NCI-H1048 (cell line): ENCODE measurements around the gene CEP350.
"Not testable (repeated sequence)": the region's sequence is repeated elsewhere in the genome, so short reads cannot be mapped to it uniquely, and the experiment has no call there.

Source experiments
- DNase-seq: peaks from one replicate; lab custom pipeline; 2025; lab: John Stamatoyannopoulos, UW

The CEP350 gene

DNA sequence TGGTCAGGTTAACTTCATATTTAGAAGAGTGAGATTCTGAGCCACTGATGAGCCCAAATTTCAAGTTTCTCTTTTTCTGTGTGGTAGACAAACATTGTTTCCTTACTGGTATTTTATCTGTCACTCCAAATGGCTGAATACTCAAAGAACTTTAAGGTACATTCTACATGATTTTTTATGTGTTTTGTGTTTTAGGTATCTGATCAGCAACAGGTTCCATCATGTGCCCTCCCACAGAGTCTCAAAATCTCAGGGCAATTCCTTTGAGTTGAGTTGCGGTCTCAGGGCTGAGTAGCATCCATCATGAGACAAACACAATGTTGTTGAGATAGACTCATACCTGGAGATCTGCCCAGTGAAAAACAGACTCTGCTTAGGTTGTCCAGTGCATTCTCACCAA, 14.7 kb upstream of the CEP350 start:
- DNase-seq, result no peak

DNA sequence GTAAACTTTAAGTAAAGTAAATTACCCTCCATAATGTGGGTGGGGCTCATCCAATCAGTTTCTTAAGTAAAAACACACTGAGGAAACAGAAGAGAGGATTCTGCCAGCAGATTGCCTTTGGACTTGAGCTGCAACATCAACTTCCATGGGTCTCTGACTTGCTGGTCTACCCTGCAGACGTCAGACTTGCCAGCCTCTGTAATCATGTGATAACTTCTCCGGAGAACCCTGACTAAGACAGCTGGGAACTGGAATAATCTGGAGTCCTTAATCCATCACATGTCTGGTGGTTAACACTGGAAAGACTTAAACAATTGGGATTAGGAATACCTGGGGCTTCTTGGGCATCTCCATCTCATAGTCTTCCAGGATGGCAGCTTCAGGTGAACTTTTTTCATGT, 13.2 kb upstream of the CEP350 start:
- no peak for DNase-seq

DNA sequence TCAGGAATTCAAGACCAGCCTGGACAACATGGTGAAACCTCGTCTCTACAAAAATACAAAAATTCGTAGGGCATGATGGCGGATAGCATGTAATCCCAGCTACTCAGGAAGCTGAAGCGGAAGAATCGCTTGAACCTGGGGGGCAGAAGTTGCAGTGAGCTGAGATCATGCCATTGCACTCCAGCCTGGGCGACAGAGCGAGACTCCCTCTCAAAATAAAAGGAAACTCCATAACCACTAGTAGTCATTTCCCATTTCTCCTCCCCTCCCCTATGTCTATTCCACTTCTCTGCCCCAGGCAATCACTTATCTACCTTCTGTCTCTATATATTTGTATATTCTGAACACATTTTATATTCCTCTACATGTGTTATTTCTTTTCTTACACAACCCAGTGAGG, 4.0 kb upstream of the CEP350 start:
- DNase-seq, result no peak

DNA sequence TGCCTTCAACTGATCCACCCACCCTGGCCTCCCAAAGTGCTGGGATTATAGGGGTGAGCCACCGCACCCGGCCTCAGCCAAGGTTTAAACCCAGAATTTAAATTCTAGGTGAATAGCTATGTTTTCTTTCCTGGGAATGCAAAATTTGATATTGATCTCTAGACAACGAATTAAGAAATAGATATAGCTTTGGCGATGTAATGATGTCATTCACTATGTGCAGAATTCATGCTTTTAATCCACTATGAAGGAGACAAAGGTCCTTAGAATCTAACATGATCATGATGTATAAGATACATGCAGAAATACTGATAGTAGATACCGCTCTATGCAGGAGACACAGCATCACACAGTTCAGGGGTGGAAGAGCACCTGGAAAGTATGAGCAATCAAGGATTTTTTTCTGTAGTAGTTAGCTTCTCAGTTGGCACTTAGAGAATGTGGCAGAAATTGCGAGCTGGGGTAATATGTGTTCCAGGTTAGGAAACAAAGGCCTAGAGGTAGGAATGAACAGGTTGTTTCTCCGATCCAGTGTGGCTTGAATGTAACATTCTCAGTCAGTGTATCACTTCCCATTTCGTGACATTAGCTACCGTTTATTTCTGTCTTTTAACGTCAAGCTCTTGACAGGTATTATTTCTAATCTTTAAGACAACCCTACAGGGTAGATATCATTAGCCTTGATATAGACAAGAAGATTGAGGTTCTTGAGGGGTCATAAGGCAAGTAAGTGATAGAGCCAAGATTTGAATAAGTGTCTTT, 3.0 kb upstream of the CEP350 start:
- DNase-seq, result no peak

DNA sequence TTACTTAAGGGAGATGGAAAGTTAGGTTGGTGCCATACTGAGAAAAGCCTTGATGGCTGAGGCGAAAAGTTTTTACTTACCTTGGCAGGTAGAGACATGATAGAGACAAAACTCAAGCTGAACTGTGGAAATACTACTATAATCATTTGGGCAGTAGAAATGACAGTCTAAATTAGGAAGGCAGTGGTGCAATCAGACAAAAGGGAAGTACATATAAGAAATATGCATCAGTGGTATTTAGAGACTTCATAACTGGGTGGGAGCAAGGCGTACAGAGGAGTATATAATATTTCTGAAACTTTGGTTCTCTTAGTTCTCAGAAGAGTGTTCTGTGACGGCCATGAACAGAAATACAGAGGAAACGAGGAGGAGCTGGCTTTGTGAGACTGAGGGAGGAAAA, 2.4 kb upstream of the CEP350 start:
- DNase-seq, result no peak

DNA sequence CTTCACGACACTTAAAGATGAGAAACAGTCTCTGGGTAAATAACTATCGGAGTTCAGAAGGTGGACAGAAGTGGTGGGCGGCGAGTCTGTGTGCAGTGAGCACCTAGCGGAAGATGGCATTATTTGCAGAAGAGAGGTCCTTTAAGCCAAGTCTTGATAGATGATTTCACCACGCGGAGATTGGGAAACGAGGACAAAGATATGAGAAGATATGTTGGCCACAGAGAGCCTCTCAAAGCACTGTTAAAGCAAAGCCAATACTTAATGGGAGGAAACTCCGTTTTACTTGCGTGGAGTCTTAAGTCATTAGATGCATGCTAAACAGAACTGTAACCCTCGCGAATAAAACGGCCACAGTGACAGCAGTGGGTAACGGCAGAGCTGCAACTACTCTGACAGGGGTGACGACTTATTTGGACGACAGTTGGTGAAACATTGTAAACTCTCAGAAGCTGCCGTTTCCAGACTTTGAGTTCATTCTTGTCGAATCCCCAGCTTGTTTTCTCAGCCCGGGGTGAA, 577 bp upstream of the CEP350 start:
- no peak for DNase-seq

DNA sequence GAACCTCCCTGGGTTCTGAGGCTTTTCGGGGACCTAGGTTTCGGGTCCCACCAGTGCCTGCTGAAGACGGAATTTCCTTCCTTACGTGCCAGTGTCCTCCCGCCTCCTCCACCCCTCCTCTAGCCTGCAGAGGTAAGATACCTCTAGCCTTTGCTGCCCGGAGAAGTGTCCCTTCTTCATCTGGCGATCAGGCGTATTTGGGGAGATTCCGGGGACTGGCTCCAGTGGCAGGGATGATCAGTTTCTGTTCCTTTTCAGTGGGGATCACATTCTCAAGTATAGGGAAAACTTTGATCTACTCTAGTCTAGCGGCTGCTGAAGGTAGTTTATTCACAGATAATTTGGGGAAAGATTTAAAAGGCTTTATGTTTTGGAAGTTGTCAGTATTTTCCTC, 674 bp downstream of the CEP350 start:
- no peak for DNase-seq

DNA sequence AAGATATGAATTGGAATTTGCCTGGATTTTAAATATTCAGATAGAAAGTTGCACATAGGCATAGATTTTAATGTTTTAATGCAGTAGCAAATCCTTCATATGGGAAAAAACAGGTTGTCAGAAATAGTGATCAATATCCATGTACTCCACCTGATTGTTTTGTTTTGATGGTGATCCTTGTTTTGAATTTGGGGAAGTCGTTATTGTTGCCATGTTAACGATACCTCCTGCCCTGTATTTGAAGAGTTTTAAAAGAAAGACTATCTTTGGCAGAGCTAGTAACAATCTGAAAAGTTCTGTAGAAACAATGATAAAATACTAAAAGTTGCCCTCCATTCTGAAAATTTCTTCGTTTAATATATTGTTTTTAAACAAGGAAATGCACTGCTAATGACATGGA, 1.1 kb downstream of the CEP350 start:
- DNase-seq, result no peak

DNA sequence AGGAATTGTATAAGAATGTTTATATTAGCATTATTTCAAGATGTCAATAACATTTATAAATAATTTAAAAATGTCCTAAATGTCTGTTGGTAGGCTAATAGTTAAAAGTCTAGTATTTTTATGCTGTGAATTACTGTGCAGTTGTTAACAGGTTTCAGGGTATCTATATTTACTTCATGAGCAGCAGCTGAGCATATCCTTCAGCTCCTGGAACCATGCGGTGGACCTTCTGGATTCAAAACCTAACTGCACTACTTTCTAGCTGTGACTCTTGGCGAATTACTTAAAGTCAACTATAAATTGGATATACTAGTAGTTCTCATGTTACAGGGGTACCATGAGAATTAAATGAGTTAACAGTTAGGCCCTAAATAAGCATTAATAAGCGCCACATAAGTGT, 3.7 kb downstream of the CEP350 start:
- DNase-seq, result no peak

DNA sequence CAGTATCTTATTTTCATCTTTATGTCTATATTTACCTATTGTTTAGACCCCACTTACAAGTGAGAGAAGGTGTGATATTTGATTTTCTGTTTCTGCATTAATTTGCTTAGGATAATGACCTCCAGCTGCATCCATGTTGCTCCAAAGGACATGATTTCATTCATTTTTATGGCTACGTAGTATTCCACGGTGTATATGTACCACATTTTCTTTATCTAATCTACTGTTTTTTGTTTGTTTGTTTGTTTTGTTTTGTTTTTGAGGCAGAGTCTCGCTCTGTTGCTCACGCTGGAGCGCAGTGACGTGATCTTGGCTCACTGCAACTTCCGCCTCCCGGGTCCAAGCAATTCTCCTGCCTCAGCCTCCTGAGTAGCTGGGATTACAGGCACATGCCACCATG, 7.6 kb downstream of the CEP350 start:
- not testable (repeated sequence) for DNase-seq

DNA sequence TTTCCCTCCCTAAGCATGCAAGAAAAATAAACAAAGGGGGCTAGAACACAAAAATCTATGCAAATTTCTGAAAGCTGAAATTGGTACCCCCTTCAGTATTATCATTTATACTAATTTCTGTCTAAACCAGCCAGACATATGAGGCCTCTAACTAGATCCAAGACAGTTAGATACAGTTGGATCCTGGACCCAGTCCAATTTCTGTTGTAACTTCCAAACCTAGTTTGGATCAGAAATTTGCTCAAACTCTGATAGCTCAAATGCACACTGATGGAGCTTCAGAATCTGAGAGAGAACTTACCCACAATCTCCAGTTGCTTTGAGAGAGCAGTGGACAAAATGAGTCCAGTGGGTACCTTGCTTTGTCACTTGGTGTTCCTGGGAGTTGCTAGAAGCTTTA, 11.9 kb downstream of the CEP350 start:
- no peak for DNase-seq

DNA sequence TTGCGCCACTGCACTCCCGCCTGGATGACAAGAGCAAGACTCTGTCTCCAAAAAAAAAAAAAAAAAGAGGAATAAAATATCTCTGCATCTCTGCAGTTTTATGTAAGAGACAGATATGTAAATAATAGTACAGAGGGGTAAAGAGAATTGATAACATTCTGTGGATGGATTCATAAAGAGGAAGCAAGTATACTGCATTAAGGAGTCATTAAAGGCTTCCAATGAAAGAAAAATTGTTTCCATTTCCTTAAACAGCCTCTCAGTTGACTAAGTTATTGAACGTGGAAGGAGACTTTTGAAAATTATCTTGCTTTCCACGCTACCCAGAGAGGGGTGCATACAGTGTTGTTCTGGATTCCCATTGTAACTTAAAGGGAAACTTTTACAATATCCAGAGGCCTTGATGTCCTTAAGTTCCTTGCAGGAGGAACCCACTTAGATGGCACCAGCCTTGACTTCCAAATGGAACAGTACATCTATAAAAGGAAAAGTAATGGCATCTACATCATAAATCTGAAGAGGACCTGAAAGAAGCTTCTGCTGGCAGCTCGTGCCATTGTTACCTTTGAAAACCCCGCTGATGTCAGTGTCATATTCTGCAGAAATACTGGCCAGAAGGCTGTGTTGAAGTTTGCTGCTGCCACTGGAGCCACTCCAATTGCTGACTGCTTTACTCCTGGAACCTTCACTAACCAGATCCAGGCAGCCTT, 13.8 kb downstream of the CEP350 start:
- DNase-seq, result no peak

DNA sequence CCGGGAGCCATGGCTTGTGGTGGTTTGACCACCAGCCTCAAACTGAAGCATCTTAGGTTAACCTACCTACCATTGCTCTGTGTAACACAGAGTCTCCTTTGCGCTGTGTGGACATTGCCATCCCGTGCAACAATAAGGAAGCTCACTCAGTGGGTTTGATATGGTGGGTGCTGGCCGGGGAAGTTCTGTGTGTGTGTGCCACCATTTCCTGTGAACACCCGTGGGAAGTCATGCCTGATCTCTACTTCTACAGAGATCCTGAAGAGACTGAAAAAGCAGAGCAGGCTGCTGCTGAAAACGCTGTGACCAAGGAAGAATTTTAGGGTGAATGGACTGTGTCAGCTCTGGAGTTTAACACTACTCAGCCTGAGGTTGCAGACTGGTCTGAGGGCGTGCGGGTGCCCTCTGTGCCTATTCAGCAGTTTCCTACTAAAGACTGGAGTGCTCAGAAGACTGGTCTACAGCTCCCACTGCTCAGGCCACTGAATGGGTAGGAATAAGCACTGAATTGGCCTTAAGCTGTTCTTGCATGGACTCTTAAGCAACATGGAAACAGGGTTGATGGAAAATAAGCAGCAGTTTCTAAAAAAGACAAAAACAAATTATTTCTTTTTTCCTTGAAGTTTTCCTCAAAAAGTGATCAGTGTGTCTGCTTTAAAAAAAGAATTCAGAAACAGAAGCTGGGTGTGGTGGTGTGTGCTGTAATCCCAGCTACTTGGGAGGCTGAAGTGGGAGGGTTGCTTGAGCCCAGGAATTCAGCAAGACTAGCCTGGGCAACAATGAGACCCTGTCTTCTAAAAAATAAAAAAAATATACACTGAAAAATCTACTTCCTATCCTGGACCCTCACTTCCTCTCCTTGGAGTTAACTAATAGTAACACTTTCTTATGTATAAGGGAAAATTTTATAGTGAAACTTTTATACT, 14.6 kb downstream of the CEP350 start:
- DNase-seq, result no peak

DNA sequence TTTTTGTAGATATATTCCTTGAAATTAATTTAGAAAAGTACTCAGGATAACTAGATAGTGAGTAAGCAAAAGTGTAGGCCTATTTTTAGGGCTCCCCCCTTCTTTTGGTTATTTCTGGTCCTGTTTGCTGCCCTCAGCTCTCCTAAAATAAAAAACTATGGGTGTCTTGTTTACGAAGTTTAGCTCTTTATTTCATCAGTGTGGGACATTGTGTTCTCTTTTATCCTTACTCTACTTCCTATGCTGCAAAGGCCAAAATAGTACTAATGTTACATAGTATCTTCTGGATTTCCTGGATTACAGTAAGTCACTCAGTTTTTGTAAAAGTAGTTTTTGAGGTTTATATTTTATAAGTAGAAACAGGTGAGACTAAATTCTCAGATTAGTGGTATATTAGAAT, 15.4 kb downstream of the CEP350 start:
- no peak for DNase-seq

DNA sequence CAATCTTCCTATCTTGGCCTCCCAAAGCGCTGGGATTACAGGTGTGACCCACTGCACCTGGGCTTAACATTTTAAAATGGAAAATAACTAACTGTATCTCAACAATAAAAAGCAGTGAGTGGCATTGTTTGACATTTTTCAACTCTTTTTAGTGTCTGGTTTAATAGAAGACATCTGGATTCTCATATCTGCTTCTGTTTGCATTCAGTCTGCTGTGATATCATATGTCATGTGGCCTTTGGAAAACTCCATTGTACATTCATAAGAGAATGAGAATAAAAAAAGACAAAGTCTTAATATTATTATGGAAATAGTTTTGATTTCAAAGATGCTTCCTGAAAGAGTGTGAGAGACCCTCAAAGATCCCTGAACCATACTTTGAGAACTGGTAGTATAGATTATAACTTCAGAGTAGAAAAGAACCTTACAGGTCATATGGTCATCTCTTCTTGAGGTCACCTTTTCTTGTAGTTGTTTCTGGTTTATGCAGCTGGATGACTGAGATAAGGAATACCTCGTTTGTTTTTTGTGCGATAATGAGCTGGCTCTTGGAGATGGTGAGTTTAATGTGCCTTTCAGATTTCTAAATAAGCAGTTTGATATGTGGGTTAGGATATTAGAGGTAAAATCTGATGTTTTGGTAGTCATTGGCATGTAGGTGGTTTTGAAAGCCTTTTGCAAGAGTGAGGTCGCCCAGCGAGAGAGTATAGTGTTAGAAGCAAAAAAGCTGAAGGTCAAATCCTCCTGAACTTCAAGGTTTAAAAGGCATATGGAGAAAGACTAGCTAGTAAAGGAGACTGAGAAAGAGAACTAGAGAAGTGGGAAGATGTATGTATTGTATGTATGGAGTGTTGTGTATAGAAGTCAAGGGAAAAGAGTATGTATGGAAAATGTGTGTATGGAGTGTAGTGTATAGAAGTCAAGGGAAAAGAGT, 17.2 kb downstream of the CEP350 start:
- no peak for DNase-seq

DNA sequence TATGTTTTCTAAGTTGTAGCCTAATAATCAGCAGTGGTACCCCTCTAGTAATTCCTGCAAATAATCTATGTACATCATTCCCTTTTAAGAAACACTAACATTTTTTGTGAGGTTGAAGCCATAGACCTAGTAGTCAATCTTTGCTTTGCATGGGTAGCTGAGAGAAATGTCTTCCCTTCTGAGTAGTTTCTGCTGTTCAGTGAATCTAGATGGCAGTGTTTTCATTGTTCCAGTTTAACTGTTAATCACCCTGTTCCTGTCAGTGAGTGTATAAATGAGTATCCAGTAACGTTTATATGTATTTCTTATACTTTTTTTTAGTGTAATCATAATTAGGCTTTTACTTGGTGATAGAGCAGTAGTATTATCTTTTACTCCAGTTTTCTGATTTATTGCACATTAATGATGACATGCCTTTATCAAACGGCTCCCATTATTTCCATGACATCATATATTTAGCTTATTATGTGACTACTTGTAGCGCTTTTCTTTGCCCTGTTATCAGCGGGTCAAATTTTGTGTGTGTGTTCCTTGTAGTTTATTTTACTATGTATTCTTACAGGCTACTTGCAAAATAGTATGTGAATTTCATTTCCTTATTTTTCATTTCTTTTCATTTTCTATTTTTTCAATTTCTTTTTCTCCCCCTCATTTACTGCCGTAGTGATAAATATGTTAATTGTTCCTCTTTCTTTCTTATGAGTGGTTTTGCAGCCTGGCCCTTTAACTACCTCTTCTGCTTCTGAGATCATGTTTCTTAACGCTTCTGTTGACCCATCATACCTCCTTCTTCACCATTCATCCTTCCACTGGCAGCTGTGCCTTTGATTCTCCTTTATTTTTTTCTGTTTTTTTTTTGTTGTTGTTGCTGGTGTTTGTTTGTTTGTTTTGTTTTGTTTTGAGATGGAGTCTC, 18.8 kb downstream of the CEP350 start:
- no peak for DNase-seq

DNA sequence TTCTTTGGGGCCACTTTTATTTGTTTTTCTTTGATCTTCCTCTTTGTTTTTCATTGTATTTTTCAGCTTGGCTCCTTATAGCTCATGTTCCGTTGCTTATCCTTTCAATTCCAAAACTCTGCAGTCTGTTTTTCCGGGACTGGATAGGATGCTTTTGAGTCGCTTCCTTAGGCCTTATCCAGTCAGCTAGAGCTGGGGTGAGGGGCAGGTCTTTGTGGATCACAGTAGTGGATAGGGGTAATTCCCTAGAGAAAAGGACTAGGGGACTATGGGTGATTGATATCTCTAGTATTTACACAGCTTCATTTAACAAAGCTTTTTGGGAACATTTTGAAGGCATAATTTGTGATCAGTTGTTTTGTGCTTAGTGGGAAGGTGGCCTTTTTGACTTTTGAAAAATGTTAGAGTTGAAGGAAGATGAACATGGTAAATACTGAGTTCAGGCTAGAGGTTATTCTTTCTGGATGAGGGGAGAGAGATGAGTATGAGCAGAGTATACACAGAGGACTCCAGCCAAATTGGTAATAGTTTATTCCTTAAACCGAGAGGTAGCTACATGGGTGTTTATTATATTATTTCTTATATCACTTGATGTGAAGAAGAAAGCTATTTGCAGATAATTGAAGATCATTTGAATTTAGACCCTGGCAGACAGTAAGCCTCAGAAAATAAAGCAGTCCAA, 22.5 kb downstream of the CEP350 start:
- no peak for DNase-seq

DNA sequence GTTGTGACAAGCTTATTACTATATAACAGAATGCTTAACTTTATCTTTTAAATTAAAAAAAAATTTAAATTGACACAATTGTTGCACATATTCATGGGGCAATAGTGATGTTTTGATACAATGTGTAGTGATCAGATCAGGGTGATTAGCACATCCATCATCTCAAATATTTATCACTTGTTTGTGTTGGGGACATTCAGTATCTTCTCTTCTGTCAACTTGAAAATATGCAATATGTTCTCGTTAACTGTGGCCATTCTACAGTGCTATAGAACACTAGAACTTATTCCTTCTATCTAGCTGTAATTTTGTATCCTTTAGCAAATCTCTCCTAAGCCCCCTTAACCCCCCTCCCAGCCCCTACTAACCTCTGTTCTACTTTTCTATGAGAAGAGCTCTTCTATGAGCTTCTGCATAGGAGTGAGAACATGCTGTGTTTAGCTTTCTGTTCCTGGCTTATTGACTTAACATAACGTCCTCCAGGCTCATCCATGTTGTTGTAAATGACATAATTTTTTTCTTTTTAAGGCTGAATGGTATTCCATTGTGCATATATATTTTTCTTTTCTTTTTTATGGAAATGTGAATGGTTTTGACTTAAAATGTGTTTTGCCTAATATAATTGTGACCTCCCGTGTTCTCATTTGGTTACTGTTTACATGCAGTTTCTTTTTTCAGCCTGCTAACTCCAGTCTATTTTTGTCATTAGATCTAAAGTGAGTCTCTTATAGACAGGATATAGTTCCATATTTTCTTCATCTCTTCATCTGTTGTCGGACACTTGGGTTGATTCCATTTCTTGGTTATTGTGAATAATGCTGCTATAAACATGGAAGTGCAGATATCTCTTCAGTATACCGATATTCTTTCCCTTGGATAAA, 23.8 kb downstream of the CEP350 start:
- no peak for DNase-seq

DNA sequence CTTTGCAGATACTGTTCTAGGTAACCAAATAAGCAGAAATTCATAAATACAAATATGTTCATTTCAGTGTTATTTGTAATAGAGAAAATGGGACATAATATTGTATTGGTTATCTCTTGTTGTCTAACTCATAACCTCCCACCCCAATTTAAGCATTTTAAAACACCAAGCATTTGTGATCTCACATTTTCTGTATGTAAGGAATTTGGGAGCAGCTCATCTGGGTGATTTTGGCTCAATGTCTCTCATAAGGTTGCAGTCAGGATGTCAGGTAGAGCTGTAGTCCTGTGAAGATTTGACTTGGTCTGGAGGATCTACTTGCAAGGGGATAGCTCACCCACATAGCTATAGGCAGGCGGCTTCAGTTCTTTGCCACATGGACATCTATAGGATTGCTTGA, 29.5 kb downstream of the CEP350 start:
- DNase-seq, result no peak
